ENCODE data around the gene CAP1. TPM values are rescaled to one million over a fixed set of nuclear protein-coding genes. Genes with fewer than 3 reads are reported as not detected.

Gene CAP1
- total and polyA plus RNA-seq, 2 of the 13 experiments (the other 11 are each of a cell fraction or from before 2014, with no cell fraction given): 174 to 195 TPM

GRCh38 chr1:40075266-40075665, 34.7 kb downstream of the CAP1 start:
- POLR2A ChIA-PET: no interaction called here

GRCh38 chr1:40076895-40077312, 36.4 kb downstream of the CAP1 start:
- no peak for FAIRE-seq
- Histone ChIP-seq H2AFZ (ENCODE audit: low read length) (no peak overlapping the region), H3K9me3 (ENCODE audit: low read length) (no peaks in the 10 kb centered on the region), H3K79me2 (ENCODE audit: insufficient read depth, low read length) (no peaks in the 10 kb centered on the region), H3K4me1 (ENCODE audit: insufficient read depth, low read length) (no peaks in the 10 kb centered on the region), H3K9ac (ENCODE audit: insufficient read depth, low read depth, low read length) (no peak overlapping the region), H3K4me2 (ENCODE audit: low read depth, low read length) (no peak overlapping the region), H3K4me3 (replicated peaks in 1 of 3; ENCODE audit: insufficient read depth in 1 of 3, low read depth in 2 of 3, low read length in 3 of 3) (no peak overlapping the region), H3K36me3 (replicated peaks in 1 of 2; ENCODE audit: control insufficient read depth in 1 of 2, insufficient read depth in 2 of 2, low read length in 2 of 2) (peaks cover 15 to 65% of the 10 kb centered on the region in 2 experiments), H4K20me1 (ENCODE audit: insufficient read depth, low read length) (no peaks in the 10 kb centered on the region), H3K27ac (ENCODE audit: extremely low read length, insufficient read depth, low read length) (no peak overlapping the region), H3K27me3 (ENCODE audit: control insufficient read depth in 1 of 2, insufficient read depth in 2 of 2, low read length in 2 of 2) (no peaks in the 10 kb centered on the region)
- in situ Hi-C loops (cut with HindIII; ENCODE audit: extremely low pct_ligation_motif_present, low pct_unique_long_range_greater_than_20kb): no loop called here
- no peak for DNase-seq (ENCODE audit: low spot score)
- ChIA-PET CTCF (ENCODE audit: low intra/inter-chr PET ratio, low total read pairs) (no interaction called here), POLR2A (no interaction called here)
- WGBS (ENCODE audit: low lambda C conversion rate): 79% methylated on average over 5 of the region's 5 CpGs
- BruUV-seq (replicated peaks): no TSS peak
- intact Hi-C loops (cut with micrococcal nuclease; ENCODE audit: unreplicated experiment): no loop called here
- ATAC-seq: no peak
- no peak for TF ChIP-seq HNF1B (CRISPR knock-in tag; IDR thresholded peaks at IDR 0.05)
- no peak for TF ChIP-seq SAFB2 (CRISPR knock-in tag; IDR thresholded peaks at IDR 0.05; ENCODE audit: borderline replicate concordance, low read depth)
- no peak for TF ChIP-seq ZNF768 (CRISPR knock-in tag; IDR thresholded peaks at IDR 0.05)
- TF ChIP-seq HOXA5 (CRISPR knock-in tag; IDR thresholded peaks at IDR 0.05): no peak
- TF ChIP-seq TAF15 (IDR thresholded peaks at IDR 0.05; ENCODE audit: low read depth, low read length, poor library complexity, severe bottlenecking): no peak
- TF ChIP-seq PHF8 (CRISPR knock-in tag; IDR thresholded peaks at IDR 0.05): no peak
- no peak for TF ChIP-seq ZNF510 (CRISPR knock-in tag; IDR thresholded peaks at IDR 0.05; ENCODE audit: low read depth)
- TF ChIP-seq PHF20 (CRISPR knock-in tag; IDR thresholded peaks at IDR 0.05): no peak
- TF ChIP-seq HOXA7 (CRISPR knock-in tag; IDR thresholded peaks at IDR 0.05): no peak
- no peak for TF ChIP-seq ZNF775 (CRISPR knock-in tag; IDR thresholded peaks at IDR 0.05; ENCODE audit: borderline replicate concordance)
- TF ChIP-seq JARID2 (CRISPR knock-in tag; IDR thresholded peaks at IDR 0.05; ENCODE audit: insufficient replicate concordance): no peak
- no peak for TF ChIP-seq GPN1 (CRISPR knock-in tag; IDR thresholded peaks at IDR 0.05; ENCODE audit: borderline replicate concordance)
- no peak for TF ChIP-seq ZNF224 (CRISPR knock-in tag; IDR thresholded peaks at IDR 0.05)
- no peak for TF ChIP-seq KDM5B (CRISPR knock-in tag; IDR thresholded peaks at IDR 0.05; ENCODE audit: borderline replicate concordance)
- TF ChIP-seq AGO2 (optimal IDR thresholded peaks at IDR 0.05; ENCODE audit: low read depth, low read length): no peak
- no peak for TF ChIP-seq ZBTB26 (CRISPR knock-in tag; IDR thresholded peaks at IDR 0.05; ENCODE audit: borderline replicate concordance)

More at GRCh38 chr1:40075266-40075665, 34.7 kb downstream of the CAP1 start:
- BruUV-seq (replicated peaks): no TSS peak
- in situ Hi-C loops (cut with HindIII; ENCODE audit: extremely low pct_ligation_motif_present, low pct_unique_long_range_greater_than_20kb) (no loop called here), intact Hi-C loops (cut with micrococcal nuclease; ENCODE audit: unreplicated experiment) (no loop called here)
- no peaks in the 10 kb centered on the region for H3K79me2 ChIP-seq (ENCODE audit: insufficient read depth, low read length)
- H3K27ac ChIP-seq (ENCODE audit: extremely low read length, insufficient read depth, low read length): no peak overlapping the region
- H4K20me1 ChIP-seq (ENCODE audit: insufficient read depth, low read length): no peaks in the 10 kb centered on the region
- no peaks in the 10 kb centered on the region for H3K9me3 ChIP-seq (ENCODE audit: low read length)
- FAIRE-seq: no peak
- no peak overlapping the region for H3K9ac ChIP-seq (ENCODE audit: insufficient read depth, low read depth, low read length)
- ATAC-seq: no peak
- no peak for TF ChIP-seq ZNF326 (CRISPR knock-in tag; IDR thresholded peaks at IDR 0.05; ENCODE audit: borderline replicate concordance)
- no peak for TF ChIP-seq ZFAT (CRISPR knock-in tag; conservative IDR thresholded peaks at IDR 0.05)
- WGBS (ENCODE audit: low lambda C conversion rate): 92% methylated on average over 4 of the region's 4 CpGs
- no peak for DNase-seq (ENCODE audit: low spot score)
- H2AFZ ChIP-seq (ENCODE audit: low read length): no peak overlapping the region
- CTCF ChIA-PET (ENCODE audit: low intra/inter-chr PET ratio, low total read pairs): no interaction called here
- H3K27me3 ChIP-seq (ENCODE audit: control insufficient read depth in 1 of 2, insufficient read depth in 2 of 2, low read length in 2 of 2): no peaks in the 10 kb centered on the region
- no peaks in the 10 kb centered on the region for H3K4me1 ChIP-seq (ENCODE audit: insufficient read depth, low read length)
- no peak overlapping the region for H3K4me2 ChIP-seq (ENCODE audit: low read depth, low read length)
- H3K4me3 ChIP-seq (replicated peaks in 1 of 3; ENCODE audit: insufficient read depth in 1 of 3, low read depth in 2 of 3, low read length in 3 of 3): no peak overlapping the region
- peaks cover 19 to 78% of the 10 kb centered on the region in 2 experiments for H3K36me3 ChIP-seq (replicated peaks in 1 of 2; ENCODE audit: control insufficient read depth in 1 of 2, insufficient read depth in 2 of 2, low read length in 2 of 2)
